ENCODE data around the gene EEIG2.

Gene EEIG2

GRCh38 chr1:108585313-108585712, 25.4 kb downstream of the EEIG2 start:
- DNase-seq, result no peak

- DNase-seq, result no peak
These were observed 30.5 kb downstream of the EEIG2 start for GRCh38 chr1:108590441-108590840.

- no peak for DNase-seq
These were observed 31.1 kb downstream of the EEIG2 start for GRCh38 chr1:108590957-108591356.

- no peak for DNase-seq
These were observed 31.6 kb downstream of the EEIG2 start for GRCh38 chr1:108591466-108591865.

- no peak for DNase-seq
These were observed 32.3 kb downstream of the EEIG2 start for GRCh38 chr1:108592030-108592759.

- no peak for DNase-seq
These were observed 33.5 kb downstream of the EEIG2 start for GRCh38 chr1:108593448-108593847.

- peak; percentile 34 for DNase-seq
These were observed 35.6 kb downstream of the EEIG2 start for GRCh38 chr1:108595507-108595906.

- DNase-seq, result no peak
These were observed 37.1 kb downstream of the EEIG2 start for GRCh38 chr1:108597041-108597440.

- no peak for DNase-seq
These were observed 38.4 kb downstream of the EEIG2 start for GRCh38 chr1:108598340-108598739.

- no peak for DNase-seq
These were observed 40.6 kb downstream of the EEIG2 start for GRCh38 chr1:108600504-108600903.

GRCh38 chr1:108601708-108602410, 42.0 kb downstream of the EEIG2 start:
- DNase-seq, result no peak

GRCh38 chr1:108605633-108606032, 45.7 kb downstream of the EEIG2 start:
- no peak for DNase-seq

- DNase-seq, result no peak
These were observed 46.6 kb downstream of the EEIG2 start for GRCh38 chr1:108606478-108606877.

GRCh38 chr1:108609483-108610049, 49.7 kb downstream of the EEIG2 start:
- peak; percentile 57 for DNase-seq
